GM12801 (cell line): ENCODE results near the gene PER3.

Source experiments
- CTCF ChIP-seq: IDR thresholded peaks from one replicate; pipeline ENCODE4 v1.5.1; 2011; ENCODE audit warnings: control low read depth; ENCODE audit not compliant: insufficient read length; ENCODE audit errors: extremely low read depth

The PER3 gene

GRCh38 chr1:7752512-7753417 is 31.3 kb upstream of the PER3 start:
- TF ChIP-seq CTCF: no peak

GRCh38 chr1:7753641-7754040 is 30.4 kb upstream of the PER3 start:
- no peak for TF ChIP-seq CTCF

- TF ChIP-seq CTCF: no peak
Observed at GRCh38 chr1:7754234-7754633, 29.9 kb upstream of the PER3 start.

- TF ChIP-seq CTCF: no peak
Observed at GRCh38 chr1:7755448-7755847, 28.6 kb upstream of the PER3 start.

GRCh38 chr1:7760245-7760644 is 23.8 kb upstream of the PER3 start:
- TF ChIP-seq CTCF: no peak

GRCh38 chr1:7761103-7761502 is 23.0 kb upstream of the PER3 start:
- TF ChIP-seq CTCF: no peak

- no peak for TF ChIP-seq CTCF
Observed at GRCh38 chr1:7767176-7767575, 16.9 kb upstream of the PER3 start.

- TF ChIP-seq CTCF: no peak
Observed at GRCh38 chr1:7768583-7768982, 15.5 kb upstream of the PER3 start.
